Measurements from ENCODE around the gene PRTG. TPM values are rescaled to one million over a fixed set of nuclear protein-coding genes. Genes with fewer than 3 reads are reported as not detected.
A peak's percentile ranks its signal among the peaks of the same experiment; 100 is the strongest.
"Not testable (repeated sequence)": the region's sequence is repeated elsewhere in the genome, so short reads cannot be mapped to it uniquely, and the experiment has no call there.

Gene PRTG
- total RNA-seq, result not detected
- total RNA-seq, result 0 to 0.35 reads per million in 2 donors

GRCh38 chr15:55742927-55743728 lies at the start of gene PRTG:
Gene PRTG (minus strand): TSS chr15:55743152. CDS start chr15:55742931, 221 bp downstream.
- ATAC-seq (peak; percentile 20), DNase-seq (no peak)
- Mint-ChIP-seq H3K4me3 (peak within 1 kb of the TSS; percentile 84), H3K36me3 (ENCODE audit: low read depth) (peaks cover 2% of the 10 kb centered on the region), H3K27me3 (peaks cover 25% of the 10 kb centered on the region), H3K4me1 (peaks cover 4% of the 10 kb centered on the region), H3K27ac (no peak within 1 kb of the TSS)
- H3K9me3 ChIP-seq (ENCODE audit: control insufficient read depth, low read length, poor library complexity, severe bottlenecking), result no peaks in the 10 kb centered on the region

GRCh38 chr15:55791551-55792400 lies 48.8 kb upstream of the PRTG start:
- H3K27ac Mint-ChIP-seq, result no peak overlapping the region
- H3K9me3 ChIP-seq (ENCODE audit: control insufficient read depth, low read length, poor library complexity, severe bottlenecking), result no peaks in the 10 kb centered on the region
- DNase-seq (no peak), ATAC-seq (no peak)
- peaks cover 17% of the 10 kb centered on the region for H3K27me3 Mint-ChIP-seq
- no peak overlapping the region for H3K4me3 Mint-ChIP-seq
- H3K36me3 Mint-ChIP-seq (ENCODE audit: low read depth), result peaks cover 4% of the 10 kb centered on the region
- H3K4me1 Mint-ChIP-seq, result peaks cover 2% of the 10 kb centered on the region

GRCh38 chr15:55789066-55789660 lies 46.2 kb upstream of the PRTG start:
- ATAC-seq (peak; percentile 49), DNase-seq (peak; percentile 16 to 41 (median 23))
- Mint-ChIP-seq H3K27me3 (peaks cover 18% of the 10 kb centered on the region), H3K27ac (no peak overlapping the region), H3K4me3 (no peak overlapping the region), H3K4me1 (peaks cover 2% of the 10 kb centered on the region), H3K36me3 (ENCODE audit: low read depth) (peaks cover 4% of the 10 kb centered on the region)
- no peaks in the 10 kb centered on the region for H3K9me3 ChIP-seq (ENCODE audit: control insufficient read depth, low read length, poor library complexity, severe bottlenecking)

- H3K27ac Mint-ChIP-seq, result no peak overlapping the region
- H3K36me3 Mint-ChIP-seq (ENCODE audit: low read depth), result peaks cover 7% of the 10 kb centered on the region
- peaks cover 2% of the 10 kb centered on the region for H3K4me1 Mint-ChIP-seq
- DNase-seq (no peak), ATAC-seq (no peak)
- H3K4me3 Mint-ChIP-seq, result no peak overlapping the region
- H3K9me3 ChIP-seq (ENCODE audit: control insufficient read depth, low read length, poor library complexity, severe bottlenecking), result no peaks in the 10 kb centered on the region
- H3K27me3 Mint-ChIP-seq, result peaks cover 41% of the 10 kb centered on the region
These were observed 43.4 kb upstream of the PRTG start for GRCh38 chr15:55786341-55786740.

GRCh38 chr15:55785593-55785992 lies 42.6 kb upstream of the PRTG start:
- H3K9me3 ChIP-seq (ENCODE audit: control insufficient read depth, low read length, poor library complexity, severe bottlenecking); H3K4me3 Mint-ChIP-seq; DNase-seq; H3K27ac Mint-ChIP-seq; H3K4me1 Mint-ChIP-seq; ATAC-seq; H3K36me3 Mint-ChIP-seq (ENCODE audit: low read depth): not testable (repeated sequence)
- peaks cover 42% of the 10 kb centered on the region for H3K27me3 Mint-ChIP-seq

GRCh38 chr15:55784286-55784685 lies 41.3 kb upstream of the PRTG start:
- peaks cover 2% of the 10 kb centered on the region for H3K4me1 Mint-ChIP-seq
- no peak overlapping the region for H3K27ac Mint-ChIP-seq
- H3K27me3 Mint-ChIP-seq, result peaks cover 44% of the 10 kb centered on the region
- ATAC-seq (no peak), DNase-seq (no peak)
- peaks cover 10% of the 10 kb centered on the region for H3K36me3 Mint-ChIP-seq (ENCODE audit: low read depth)
- H3K9me3 ChIP-seq (ENCODE audit: control insufficient read depth, low read length, poor library complexity, severe bottlenecking), result no peaks in the 10 kb centered on the region
- H3K4me3 Mint-ChIP-seq, result no peak overlapping the region

- no peak overlapping the region for H3K4me3 Mint-ChIP-seq
- no peaks in the 10 kb centered on the region for H3K9me3 ChIP-seq (ENCODE audit: control insufficient read depth, low read length, poor library complexity, severe bottlenecking)
- H3K36me3 Mint-ChIP-seq (ENCODE audit: low read depth), result peaks cover 10% of the 10 kb centered on the region
- DNase-seq, result no peak
- H3K4me1 Mint-ChIP-seq, result peaks cover 2% of the 10 kb centered on the region
- H3K27ac Mint-ChIP-seq, result no peak overlapping the region
- H3K27me3 Mint-ChIP-seq, result peaks cover 46% of the 10 kb centered on the region
- ATAC-seq, result no peak
These were observed 39.9 kb upstream of the PRTG start for GRCh38 chr15:55782901-55783300.

GRCh38 chr15:55780292-55780691 lies 37.3 kb upstream of the PRTG start:
- no peaks in the 10 kb centered on the region for H3K9me3 ChIP-seq (ENCODE audit: control insufficient read depth, low read length, poor library complexity, severe bottlenecking)
- Mint-ChIP-seq H3K27ac (no peak overlapping the region), H3K4me3 (peak overlapping the region; percentile 1), H3K27me3 (peaks cover 43% of the 10 kb centered on the region), H3K36me3 (ENCODE audit: low read depth) (peaks cover 6% of the 10 kb centered on the region), H3K4me1 (peaks cover 5% of the 10 kb centered on the region)
- ATAC-seq (no peak), DNase-seq (no peak)

- peaks cover 5% of the 10 kb centered on the region for H3K4me1 Mint-ChIP-seq
- H3K27me3 Mint-ChIP-seq, result peaks cover 38% of the 10 kb centered on the region
- H3K4me3 Mint-ChIP-seq, result no peak overlapping the region
- peaks cover 6% of the 10 kb centered on the region for H3K36me3 Mint-ChIP-seq (ENCODE audit: low read depth)
- H3K27ac Mint-ChIP-seq, result no peak overlapping the region
- no peak for DNase-seq
- ATAC-seq, result no peak
- no peaks in the 10 kb centered on the region for H3K9me3 ChIP-seq (ENCODE audit: control insufficient read depth, low read length, poor library complexity, severe bottlenecking)
These were observed 36.0 kb upstream of the PRTG start for GRCh38 chr15:55778932-55779331.

GRCh38 chr15:55775316-55775715 lies 32.4 kb upstream of the PRTG start:
- peaks cover 35% of the 10 kb centered on the region for H3K27me3 Mint-ChIP-seq
- no peak overlapping the region for H3K4me3 Mint-ChIP-seq
- ATAC-seq (no peak), DNase-seq (no peak)
- peaks cover under 1% of the 10 kb centered on the region for H3K36me3 Mint-ChIP-seq (ENCODE audit: low read depth)
- no peak overlapping the region for H3K27ac Mint-ChIP-seq
- H3K4me1 Mint-ChIP-seq, result peaks cover 5% of the 10 kb centered on the region
- H3K9me3 ChIP-seq (ENCODE audit: control insufficient read depth, low read length, poor library complexity, severe bottlenecking), result no peaks in the 10 kb centered on the region

- Mint-ChIP-seq H3K4me3 (no peak overlapping the region), H3K27me3 (peaks cover 35% of the 10 kb centered on the region), H3K36me3 (ENCODE audit: low read depth) (no peaks in the 10 kb centered on the region), H3K27ac (no peak overlapping the region), H3K4me1 (peaks cover 5% of the 10 kb centered on the region)
- H3K9me3 ChIP-seq (ENCODE audit: control insufficient read depth, low read length, poor library complexity, severe bottlenecking), result no peaks in the 10 kb centered on the region
- DNase-seq (peak; percentile 13 to 18 (median 16)), ATAC-seq (no peak)
These were observed 31.4 kb upstream of the PRTG start for GRCh38 chr15:55774113-55774970.

- no peak overlapping the region for H3K4me3 Mint-ChIP-seq
- ATAC-seq, result no peak
These were observed 27.9 kb upstream of the PRTG start for GRCh38 chr15:55770806-55771205.

More at GRCh38 chr15:55770806-55771205, 27.9 kb upstream of the PRTG start:
- peaks cover 28% of the 10 kb centered on the region for H3K27me3 Mint-ChIP-seq
- peaks cover 5% of the 10 kb centered on the region for H3K4me1 Mint-ChIP-seq
- H3K27ac Mint-ChIP-seq, result no peak overlapping the region
- no peaks in the 10 kb centered on the region for H3K36me3 Mint-ChIP-seq (ENCODE audit: low read depth)
- no peaks in the 10 kb centered on the region for H3K9me3 ChIP-seq (ENCODE audit: control insufficient read depth, low read length, poor library complexity, severe bottlenecking)
- DNase-seq, result no peak
